Left ventricle myocardium inferior (tissue), 1 donor: Measurements from ENCODE around the gene BANF2. TPM values are rescaled to one million over a fixed set of nuclear protein-coding genes. Genes with fewer than 3 reads are reported as not detected.

ENCODE experiments used
- DNase-seq: peaks from one replicate; pipeline ENCODE4 v3.0.0-alpha.2; 2020
- H3K27ac ChIP-seq: fragments of 200-600 bp; replicated peaks from 2 replicates; pipeline ENCODE4 v1.8.0; 2021
- H3K27me3 ChIP-seq: fragments of 200-600 bp; 2 replicates; pipeline ENCODE4 v1.8.0; 2021; ENCODE audit warnings: low read depth
- H3K36me3 ChIP-seq: fragments of 200-600 bp; 2 replicates; pipeline ENCODE4 v1.8.0; 2021
- H3K4me1 ChIP-seq: fragments of 200-600 bp; 2 replicates; pipeline ENCODE4 v1.8.0; 2021
- H3K4me3 ChIP-seq: fragments of 200-600 bp; 2 replicates; pipeline ENCODE4 v1.8.0; 2021; ENCODE audit warnings: mild to moderate bottlenecking, moderate library complexity
- H3K9me3 ChIP-seq: fragments of 200-600 bp; replicated peaks from 2 replicates; pipeline ENCODE4 v1.8.0; 2021
- CTCF ChIP-seq: fragments of 200-600 bp; IDR thresholded peaks from 2 replicates; pipeline ENCODE4 v1.8.0; 2021; ENCODE audit warnings: antibody characterized with exemption, mild to moderate bottlenecking, borderline replicate concordance
- intact Hi-C: fragments of 100-400 bp; cut with micrococcal nuclease; formaldehyde crosslinking; loops from one replicate; pipeline ENCODE4 v1.11.0; 2022
- total RNA-seq: library from RNA; stranded (reverse); fragmentation: NEBNext Ultra II Directional; extraction: Animal tissue kit (Norgen Biotek cat#: 25700); gene quantifications from one replicate; pipeline ENCODE4 v1.2.1, GENCODE V29; 2021
- donor health status: DM: no; HTN: yes; CAD: no; lungs with severe emphysema.

The BANF2 gene
- total RNA-seq, 1 donor from 2014 or later: not detected

- H3K4me1 ChIP-seq: peaks cover 10% of the 10 kb centered on the region
- intact Hi-C loops: no loop called here
- no peaks in the 10 kb centered on the region for H3K27me3 ChIP-seq
- H3K4me3 ChIP-seq: no peak overlapping the region
- H3K9me3 ChIP-seq: no peaks in the 10 kb centered on the region
- H3K36me3 ChIP-seq: no peaks in the 10 kb centered on the region
- no peak for TF ChIP-seq CTCF
- DNase-seq: no peak
- no peak overlapping the region for H3K27ac ChIP-seq
Measured at GRCh38 chr20:17708675-17709360, 9.1 kb downstream of the BANF2 start.

GRCh38 chr20:17709361-17710293 lies 9.9 kb downstream of the BANF2 start:
- DNase-seq: no peak
- TF ChIP-seq CTCF: no peak
- H3K27me3 ChIP-seq: no peaks in the 10 kb centered on the region
- no peaks in the 10 kb centered on the region for H3K36me3 ChIP-seq
- no peak overlapping the region for H3K27ac ChIP-seq
- no peaks in the 10 kb centered on the region for H3K9me3 ChIP-seq
- H3K4me3 ChIP-seq: no peak overlapping the region
- H3K4me1 ChIP-seq: peaks cover 17% of the 10 kb centered on the region
- intact Hi-C loops: no loop called here

- no peak overlapping the region for H3K4me3 ChIP-seq
- DNase-seq: peak; percentile 26
- no peaks in the 10 kb centered on the region for H3K27me3 ChIP-seq
- H3K36me3 ChIP-seq: no peaks in the 10 kb centered on the region
- H3K27ac ChIP-seq: no peak overlapping the region
- H3K9me3 ChIP-seq: no peaks in the 10 kb centered on the region
- no peak for TF ChIP-seq CTCF
- intact Hi-C loops: no loop called here
- H3K4me1 ChIP-seq: peaks cover 18% of the 10 kb centered on the region
Measured at GRCh38 chr20:17710379-17711266, 10.9 kb downstream of the BANF2 start.

- no peak overlapping the region for H3K4me3 ChIP-seq
- no peaks in the 10 kb centered on the region for H3K27me3 ChIP-seq
- H3K9me3 ChIP-seq: no peaks in the 10 kb centered on the region
- no peak for DNase-seq
- intact Hi-C loops: no loop called here
- no peak overlapping the region for H3K27ac ChIP-seq
- peaks cover 18% of the 10 kb centered on the region for H3K4me1 ChIP-seq
- TF ChIP-seq CTCF: no peak
- no peaks in the 10 kb centered on the region for H3K36me3 ChIP-seq
Measured at GRCh38 chr20:17711267-17711627, 11.5 kb downstream of the BANF2 start.

- DNase-seq: no peak
- peaks cover 18% of the 10 kb centered on the region for H3K4me1 ChIP-seq
- H3K27me3 ChIP-seq: no peaks in the 10 kb centered on the region
- TF ChIP-seq CTCF: no peak
- H3K4me3 ChIP-seq: no peak overlapping the region
- no peak overlapping the region for H3K27ac ChIP-seq
- H3K36me3 ChIP-seq: no peaks in the 10 kb centered on the region
- intact Hi-C loops: no loop called here
- no peaks in the 10 kb centered on the region for H3K9me3 ChIP-seq
Measured at GRCh38 chr20:17712201-17712600, 12.4 kb downstream of the BANF2 start.
